Measurements from ENCODE around the gene USP13. TPM values are rescaled to one million over a fixed set of nuclear protein-coding genes. Genes with fewer than 3 reads are reported as not detected.

USP13 gene, protein sequence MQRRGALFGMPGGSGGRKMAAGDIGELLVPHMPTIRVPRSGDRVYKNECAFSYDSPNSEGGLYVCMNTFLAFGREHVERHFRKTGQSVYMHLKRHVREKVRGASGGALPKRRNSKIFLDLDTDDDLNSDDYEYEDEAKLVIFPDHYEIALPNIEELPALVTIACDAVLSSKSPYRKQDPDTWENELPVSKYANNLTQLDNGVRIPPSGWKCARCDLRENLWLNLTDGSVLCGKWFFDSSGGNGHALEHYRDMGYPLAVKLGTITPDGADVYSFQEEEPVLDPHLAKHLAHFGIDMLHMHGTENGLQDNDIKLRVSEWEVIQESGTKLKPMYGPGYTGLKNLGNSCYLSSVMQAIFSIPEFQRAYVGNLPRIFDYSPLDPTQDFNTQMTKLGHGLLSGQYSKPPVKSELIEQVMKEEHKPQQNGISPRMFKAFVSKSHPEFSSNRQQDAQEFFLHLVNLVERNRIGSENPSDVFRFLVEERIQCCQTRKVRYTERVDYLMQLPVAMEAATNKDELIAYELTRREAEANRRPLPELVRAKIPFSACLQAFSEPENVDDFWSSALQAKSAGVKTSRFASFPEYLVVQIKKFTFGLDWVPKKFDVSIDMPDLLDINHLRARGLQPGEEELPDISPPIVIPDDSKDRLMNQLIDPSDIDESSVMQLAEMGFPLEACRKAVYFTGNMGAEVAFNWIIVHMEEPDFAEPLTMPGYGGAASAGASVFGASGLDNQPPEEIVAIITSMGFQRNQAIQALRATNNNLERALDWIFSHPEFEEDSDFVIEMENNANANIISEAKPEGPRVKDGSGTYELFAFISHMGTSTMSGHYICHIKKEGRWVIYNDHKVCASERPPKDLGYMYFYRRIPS
- total RNA-seq (21.1 and 24.0 TPM in 2 replicates), polyA plus RNA-seq (4.0 and 5.8 TPM in 2 replicates), polyA minus RNA-seq (17.2 and 18.2 TPM in 2 replicates), Bru-seq, nascent RNA (percentile 81 among the genes with signal in this experiment), BruChase-seq, experiment 1, labeled RNA remaining after a 6-hour chase (percentile 65 among the genes with signal in this experiment), BruChase-seq, experiment 2, labeled RNA remaining after a 2-hour chase (percentile 70 among the genes with signal in this experiment)
- polyA plus RNA-seq (2011; cell fraction: cytosol; rRNA removed), result 9.5 and 9.6 TPM in 2 replicates
- 12.1 and 16.4 TPM in 2 replicates for polyA plus RNA-seq (2011; cell fraction: nucleus; rRNA removed)
- polyA plus RNA-seq (2012), result 9.7 and 11.1 TPM in 2 replicates
- polyA minus RNA-seq (2011; cell fraction: cytosol; rRNA and poly(A)+ RNA removed), result 34.0 TPM
- 21.1 and 27.3 TPM in 2 replicates for polyA minus RNA-seq (2011; cell fraction: nucleus; rRNA and poly(A)+ RNA removed)
- long read RNA-seq, full-length matches to known transcripts, result 3 of 22 reads
- long read RNA-seq, partial matches to known transcripts, result 6 of 22 reads
- long read RNA-seq, other reads (novel, unspliced or antisense), result 13 of 22 reads

DNA sequence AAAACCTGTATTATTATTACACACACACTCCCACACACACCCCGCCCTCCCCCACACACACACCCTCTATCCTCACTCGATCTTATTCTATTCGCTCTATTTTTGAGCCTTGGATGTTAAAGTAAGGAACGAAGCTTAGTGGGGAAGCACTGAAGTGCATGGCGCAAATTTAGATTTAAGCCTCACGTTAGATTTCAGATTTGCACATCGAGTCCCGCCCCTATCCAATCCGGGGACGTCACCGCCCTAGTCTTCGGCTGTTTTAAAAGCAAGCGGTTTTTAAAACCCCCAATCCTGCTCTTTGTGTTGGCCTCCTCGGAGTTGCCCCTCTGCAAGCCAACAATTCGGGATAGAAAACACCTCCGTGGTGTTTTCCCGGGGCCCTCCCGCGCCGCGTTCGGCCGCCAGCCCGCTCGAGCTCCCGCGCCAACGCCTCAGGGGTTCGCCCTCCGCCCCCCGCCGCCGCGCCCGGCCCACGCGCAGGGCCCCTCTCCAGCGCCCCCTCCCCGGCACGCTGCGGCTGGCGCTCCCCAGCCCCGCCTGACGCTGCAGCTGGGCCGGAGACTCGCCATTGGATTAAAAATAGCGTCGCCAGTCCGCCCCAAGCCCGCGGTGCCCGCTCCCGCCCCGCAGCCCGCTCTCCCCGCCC, at the start of gene USP13:
Gene USP13, plus strand, starts transcription at position 594 of the 649 bp plus-strand sequence. CDS start 186 bp downstream, outside the sequence.
- TF ChIP-seq GATA2 (IDR thresholded peaks at IDR 0.05; ENCODE audit: insufficient read depth, insufficient read length, low read depth, low read length), result no peak
- TF ChIP-seq, protein P1, sequence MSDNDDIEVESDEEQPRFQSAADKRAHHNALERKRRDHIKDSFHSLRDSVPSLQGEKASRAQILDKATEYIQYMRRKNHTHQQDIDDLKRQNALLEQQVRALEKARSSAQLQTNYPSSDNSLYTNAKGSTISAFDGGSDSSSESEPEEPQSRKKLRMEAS (IDR thresholded peaks at IDR 0.05; ENCODE audit: insufficient read depth, insufficient read length), result no peak
- peak; percentile 60 for TF ChIP-seq POLR2A (IDR thresholded peaks at IDR 0.05; ENCODE audit: low read depth, low read length)
- no peak for TF ChIP-seq EZH2 (IDR thresholded peaks at IDR 0.05; ENCODE audit: borderline replicate concordance, low read depth, low read length, severe bottlenecking)
- Histone ChIP-seq H4K20me1 (replicated peaks; ENCODE audit: control insufficient read depth, extremely low read depth, insufficient read depth, low read length) (no peaks in the 10 kb centered on the region), H3K4me1 (ENCODE audit: control insufficient read depth, extremely low read depth, insufficient read depth, low read length) (peaks cover 13% of the 10 kb centered on the region), H3K9me1 (replicated peaks; ENCODE audit: control insufficient read depth, extremely low read depth, insufficient read depth, low read length) (no peaks in the 10 kb centered on the region), H2AFZ (ENCODE audit: low read depth, low read length) (peak within 1 kb of the TSS; percentile 87), H3K4me3 (replicated peaks in 1 of 3; ENCODE audit: insufficient read depth in 1 of 3, low read depth in 1 of 3, low read length in 3 of 3) (peak within 1 kb of the TSS; percentile 80 to 86 (median 81)), H3K36me3 (ENCODE audit: control insufficient read depth in 2 of 2, extremely low read depth in 1 of 2, insufficient read depth in 2 of 2, low read length in 2 of 2) (no peaks in the 10 kb centered on the region), H3K9ac (replicated peaks; ENCODE audit: extremely low read depth, insufficient read depth, low read length) (peak within 1 kb of the TSS; percentile 85), H3K4me2 (ENCODE audit: insufficient read depth, low read length) (peak within 1 kb of the TSS; percentile 88), H3K27ac (ENCODE audit: insufficient read depth, low read depth, low read length) (peak within 1 kb of the TSS; percentile 80), H3K27me3 (ENCODE audit: control insufficient read depth in 2 of 2, insufficient read depth in 2 of 2, low read length in 2 of 2) (no peaks in the 10 kb centered on the region), H3K79me2 (ENCODE audit: control insufficient read depth, insufficient read depth, low read length) (peaks cover 30% of the 10 kb centered on the region), H3K9me3 (replicated peaks; ENCODE audit: control insufficient read depth, insufficient read depth, low read length) (no peaks in the 10 kb centered on the region)
- DNase-seq (ENCODE audit: low read depth, low spot score) (peak; percentile 81), FAIRE-seq (peak; percentile 82)
- POLR2A ChIA-PET, result interaction anchor here (0.6 to 1.4 kb wide), 2 partner anchors 19 to 20 kb away, joined by 5 read pairs; no protein-coding TSS in a partner anchor
- no TSS peak for BruUV-seq (replicated peaks)
- intact Hi-C loops (cut with micrococcal nuclease), result loop anchor here (1.0 to 5.0 kb wide), 5 partner anchors 19 to 950 kb away; partner anchors contain the start of genes MRPL47, NDUFB5 and TTC14
- CTCF ChIA-PET, result interaction anchor here (1.3 to 2.3 kb wide), 4 partner anchors 10 to 943 kb away, joined by 3 to 6 read pairs (median 5); no protein-coding TSS in a partner anchor
- dilution Hi-C loops (cut with MboI; ENCODE audit: extremely low pct_ligation_motif_present, low sequenced_read_pairs), result no loop called here

All from endothelial cell of umbilical vein (primary cell).